Fibroblast of mammary gland (primary cell): ENCODE measurements around the gene CDC14B.

ENCODE experiments used
- DNase-seq: peaks from one replicate; pipeline ENCODE4 v3.0.0-alpha.2; 2010; ENCODE audit warnings: low read depth
- H3K4me3 ChIP-seq: 2 replicates; pipeline ENCODE4 v1.5.1; 2011; ENCODE audit warnings: low read depth, mild to moderate bottlenecking, low read length, moderate library complexity; ENCODE audit not compliant: control insufficient read depth
- CTCF ChIP-seq: conservative IDR thresholded peaks from 2 replicates; pipeline ENCODE4 v1.5.1; 2011; ENCODE audit warnings: low read depth, low read length, inconsistent platforms; ENCODE audit not compliant: control insufficient read depth, insufficient read depth

The CDC14B gene

DNA sequence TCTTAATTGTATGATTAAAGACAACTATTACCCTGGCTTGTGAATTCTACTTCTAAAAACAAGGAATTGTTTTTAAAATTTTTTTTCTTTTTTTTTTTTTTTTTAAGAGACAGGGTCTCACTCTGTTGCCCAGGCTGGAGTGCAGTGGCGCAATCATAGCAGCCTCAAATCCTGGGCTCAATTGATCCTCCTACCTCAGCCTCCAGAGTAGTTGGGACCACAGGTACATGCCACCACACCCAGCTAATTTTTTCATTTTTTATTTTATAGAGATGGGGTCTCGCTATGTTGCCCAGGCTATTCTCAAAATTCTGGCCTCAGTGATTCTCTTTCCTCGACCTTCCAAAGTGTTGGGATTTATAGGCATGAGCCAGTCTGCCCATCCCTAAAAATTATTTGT, 107.4 kb downstream of the CDC14B start:
- no peak overlapping the region for H3K4me3 ChIP-seq
- TF ChIP-seq CTCF: no peak
- no peak for DNase-seq

- TF ChIP-seq CTCF: no peak
- H3K4me3 ChIP-seq: no peak overlapping the region
- peak; percentile 35 for DNase-seq
Observed at GRCh38 chr9:96510258-96510657, 109.4 kb downstream of the CDC14B start.

- no peak for TF ChIP-seq CTCF
- H3K4me3 ChIP-seq: no peak overlapping the region
- DNase-seq: no peak
Observed at GRCh38 chr9:96509848-96510247, 109.8 kb downstream of the CDC14B start.

GRCh38 chr9:96509026-96509425, 110.6 kb downstream of the CDC14B start:
- H3K4me3 ChIP-seq: no peak overlapping the region
- no peak for TF ChIP-seq CTCF
- DNase-seq: no peak

DNA sequence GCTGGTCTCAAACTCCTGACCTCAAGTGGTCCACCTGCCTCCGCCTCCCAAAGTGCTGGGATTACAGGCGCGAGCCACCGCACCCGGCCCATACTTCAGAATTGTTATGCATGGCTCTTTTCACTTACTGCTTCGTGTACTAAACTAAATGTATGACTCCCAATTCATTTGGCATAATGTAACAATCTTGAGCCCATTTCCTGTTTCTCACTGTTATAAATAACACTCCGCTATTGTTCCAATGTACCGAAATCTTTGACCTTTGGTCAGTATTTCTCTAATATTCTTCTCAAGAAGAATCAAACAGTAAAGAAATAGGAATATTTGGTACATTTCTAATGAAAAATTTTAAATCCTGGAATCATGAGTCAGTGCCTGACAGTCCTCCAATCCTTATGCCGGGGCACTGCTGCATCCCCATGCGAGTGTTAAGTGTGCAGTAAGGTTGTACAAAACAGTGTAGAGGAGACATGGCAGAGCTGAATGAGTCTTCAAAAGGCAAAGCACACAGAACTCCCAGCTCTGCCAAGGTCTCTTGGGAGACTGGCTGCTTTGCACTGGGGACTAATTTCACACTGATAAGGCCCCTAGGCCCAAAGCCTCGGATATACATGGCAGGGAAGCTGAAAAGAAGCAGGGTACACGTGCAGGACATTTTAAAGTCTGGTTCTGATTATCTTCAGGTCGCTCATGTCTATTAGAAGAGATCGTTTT, 111.3 kb downstream of the CDC14B start:
- no peak for TF ChIP-seq CTCF
- no peak for DNase-seq
- no peak overlapping the region for H3K4me3 ChIP-seq

GRCh38 chr9:96505316-96505991, 114.2 kb downstream of the CDC14B start:
- peak; percentile 81 for DNase-seq
- no peak for TF ChIP-seq CTCF
- no peak overlapping the region for H3K4me3 ChIP-seq
